Breast epithelium (tissue), 3 donors: ENCODE measurements around the gene SLC18A2.

ENCODE experiments used
- POLR2A ChIP-seq: fragments of 450-650 bp; IDR thresholded peaks from one replicate; pipeline ENCODE4 v1.6.1; 2016; ENCODE audit warnings: antibody characterized with exemption, mild to moderate bottlenecking, moderate library complexity
- TF ChIP-seq, protein P1 (sequence below), 3 donors: fragments of 450-650 bp; IDR thresholded peaks; one replicate each; pipeline ENCODE4 v1.5.1; 2016 to 2017; ENCODE audit warnings: antibody characterized with exemption in 3 of 3, mild to moderate bottlenecking in 3 of 3, moderate library complexity in 3 of 3

GRCh38 chr10:117262903-117263293 lies 22.0 kb downstream of the SLC18A2 start:
- TF ChIP-seq, protein P1, sequence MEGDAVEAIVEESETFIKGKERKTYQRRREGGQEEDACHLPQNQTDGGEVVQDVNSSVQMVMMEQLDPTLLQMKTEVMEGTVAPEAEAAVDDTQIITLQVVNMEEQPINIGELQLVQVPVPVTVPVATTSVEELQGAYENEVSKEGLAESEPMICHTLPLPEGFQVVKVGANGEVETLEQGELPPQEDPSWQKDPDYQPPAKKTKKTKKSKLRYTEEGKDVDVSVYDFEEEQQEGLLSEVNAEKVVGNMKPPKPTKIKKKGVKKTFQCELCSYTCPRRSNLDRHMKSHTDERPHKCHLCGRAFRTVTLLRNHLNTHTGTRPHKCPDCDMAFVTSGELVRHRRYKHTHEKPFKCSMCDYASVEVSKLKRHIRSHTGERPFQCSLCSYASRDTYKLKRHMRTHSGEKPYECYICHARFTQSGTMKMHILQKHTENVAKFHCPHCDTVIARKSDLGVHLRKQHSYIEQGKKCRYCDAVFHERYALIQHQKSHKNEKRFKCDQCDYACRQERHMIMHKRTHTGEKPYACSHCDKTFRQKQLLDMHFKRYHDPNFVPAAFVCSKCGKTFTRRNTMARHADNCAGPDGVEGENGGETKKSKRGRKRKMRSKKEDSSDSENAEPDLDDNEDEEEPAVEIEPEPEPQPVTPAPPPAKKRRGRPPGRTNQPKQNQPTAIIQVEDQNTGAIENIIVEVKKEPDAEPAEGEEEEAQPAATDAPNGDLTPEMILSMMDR (IDR thresholded peaks at IDR 0.05) = no peak
- no peak for TF ChIP-seq POLR2A
